ENCODE results near the gene CNTN5. TPM values are rescaled to one million over a fixed set of nuclear protein-coding genes. Genes with fewer than 3 reads are reported as not detected.

Gene CNTN5
- total RNA-seq, 3 donors from 2014 or later = 0.35 TPM; not detected in 2

GRCh38 chr11:99687320-99687719 is 666.6 kb downstream of the CNTN5 start:
- intact Hi-C loops (cut with DNase I, micrococcal nuclease) = no loop called here

GRCh38 chr11:99693941-99694492 is 673.3 kb downstream of the CNTN5 start:
- no peak for DNase-seq

More at GRCh38 chr11:99687320-99687719, 666.6 kb downstream of the CNTN5 start:
- Histone ChIP-seq H3K9me3 (peaks cover 4% of the 10 kb centered on the region), H3K36me3 (ENCODE audit: low read depth) (no peaks in the 10 kb centered on the region), H3K4me1 (ENCODE audit: low read depth) (no peaks in the 10 kb centered on the region), H3K4me3 (no peak overlapping the region)
- no peak for DNase-seq
- TF ChIP-seq, protein P1, sequence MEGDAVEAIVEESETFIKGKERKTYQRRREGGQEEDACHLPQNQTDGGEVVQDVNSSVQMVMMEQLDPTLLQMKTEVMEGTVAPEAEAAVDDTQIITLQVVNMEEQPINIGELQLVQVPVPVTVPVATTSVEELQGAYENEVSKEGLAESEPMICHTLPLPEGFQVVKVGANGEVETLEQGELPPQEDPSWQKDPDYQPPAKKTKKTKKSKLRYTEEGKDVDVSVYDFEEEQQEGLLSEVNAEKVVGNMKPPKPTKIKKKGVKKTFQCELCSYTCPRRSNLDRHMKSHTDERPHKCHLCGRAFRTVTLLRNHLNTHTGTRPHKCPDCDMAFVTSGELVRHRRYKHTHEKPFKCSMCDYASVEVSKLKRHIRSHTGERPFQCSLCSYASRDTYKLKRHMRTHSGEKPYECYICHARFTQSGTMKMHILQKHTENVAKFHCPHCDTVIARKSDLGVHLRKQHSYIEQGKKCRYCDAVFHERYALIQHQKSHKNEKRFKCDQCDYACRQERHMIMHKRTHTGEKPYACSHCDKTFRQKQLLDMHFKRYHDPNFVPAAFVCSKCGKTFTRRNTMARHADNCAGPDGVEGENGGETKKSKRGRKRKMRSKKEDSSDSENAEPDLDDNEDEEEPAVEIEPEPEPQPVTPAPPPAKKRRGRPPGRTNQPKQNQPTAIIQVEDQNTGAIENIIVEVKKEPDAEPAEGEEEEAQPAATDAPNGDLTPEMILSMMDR (IDR thresholded peaks at IDR 0.05) = no peak
- no peak for ATAC-seq

DNA sequence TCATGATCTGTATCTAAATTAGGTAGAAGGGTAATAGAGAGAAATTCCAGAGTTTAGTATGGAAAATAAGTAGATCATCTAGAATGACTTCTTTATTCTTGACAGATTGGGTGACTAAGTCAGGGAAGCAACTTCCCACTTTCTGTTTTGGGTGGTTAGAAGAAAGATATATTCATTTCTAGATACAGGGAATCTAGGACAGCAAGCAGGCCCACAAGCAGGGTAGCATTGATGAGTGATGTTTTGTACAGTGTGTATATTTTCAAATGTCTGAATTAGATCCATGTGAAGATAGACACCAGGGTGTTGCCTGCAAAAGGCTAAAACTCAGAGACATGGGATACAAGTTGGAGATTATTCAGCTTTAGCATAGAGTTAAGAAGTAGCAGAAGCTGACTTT is 674.4 kb downstream of the CNTN5 start:
- no peak for ATAC-seq
- intact Hi-C loops (cut with DNase I, micrococcal nuclease) = no loop called here
- Histone ChIP-seq H3K4me1 (ENCODE audit: low read depth) (no peaks in the 10 kb centered on the region), H3K36me3 (ENCODE audit: low read depth) (no peaks in the 10 kb centered on the region), H3K9me3 (peaks cover 2% of the 10 kb centered on the region), H3K4me3 (no peak overlapping the region)
- TF ChIP-seq, protein P1 (IDR thresholded peaks at IDR 0.05) = no peak
- DNase-seq = no peak

More at GRCh38 chr11:99693941-99694492, 673.3 kb downstream of the CNTN5 start:
- ATAC-seq = no peak
- TF ChIP-seq, protein P1 (IDR thresholded peaks at IDR 0.05) = no peak
- no peak overlapping the region for H3K4me3 ChIP-seq
- no peaks in the 10 kb centered on the region for H3K36me3 ChIP-seq (ENCODE audit: low read depth)
- no peaks in the 10 kb centered on the region for H3K4me1 ChIP-seq (ENCODE audit: low read depth)
- intact Hi-C loops (cut with DNase I, micrococcal nuclease) = no loop called here
- peaks cover 4% of the 10 kb centered on the region for H3K9me3 ChIP-seq

GRCh38 chr11:99706848-99707247 is 686.1 kb downstream of the CNTN5 start:
- DNase-seq (no peak), ATAC-seq (no peak)
- intact Hi-C loops (cut with DNase I, micrococcal nuclease) = no loop called here
- TF ChIP-seq, protein P1 (IDR thresholded peaks at IDR 0.05) = no peak
- H3K4me1 ChIP-seq (ENCODE audit: low read depth) = no peaks in the 10 kb centered on the region
- no peaks in the 10 kb centered on the region for H3K36me3 ChIP-seq (ENCODE audit: low read depth)
- H3K9me3 ChIP-seq = no peaks in the 10 kb centered on the region
- H3K4me3 ChIP-seq = no peak overlapping the region

- intact Hi-C loops (cut with DNase I, micrococcal nuclease) = no loop called here
- Histone ChIP-seq H3K9me3 (no peaks in the 10 kb centered on the region), H3K36me3 (ENCODE audit: low read depth) (no peaks in the 10 kb centered on the region), H3K4me1 (ENCODE audit: low read depth) (no peaks in the 10 kb centered on the region), H3K4me3 (no peak overlapping the region)
- DNase-seq (no peak), ATAC-seq (no peak)
- TF ChIP-seq, protein P1 (IDR thresholded peaks at IDR 0.05) = no peak
Measured at GRCh38 chr11:99708928-99709672, 688.4 kb downstream of the CNTN5 start.

All from mucosa of descending colon (tissue), 3 donors.